ENCODE data around the gene GRIN2D. TPM values are rescaled to one million over a fixed set of nuclear protein-coding genes. Genes with fewer than 3 reads are reported as not detected.

The GRIN2D gene
- total RNA-seq, 1 donor from 2014 or later, result under 0.01 TPM

GRCh38 chr19:48401287-48401686 lies 7.8 kb downstream of the GRIN2D start:
- FAIRE-seq, result no peak
- TF ChIP-seq CTCF (IDR thresholded peaks at IDR 0.05; ENCODE audit: insufficient read depth, low read length, severe bottlenecking), result no peak

GRCh38 chr19:48403606-48404005 lies 10.1 kb downstream of the GRIN2D start:
- TF ChIP-seq CTCF (IDR thresholded peaks at IDR 0.05; ENCODE audit: insufficient read depth, low read length, severe bottlenecking), result no peak
- Histone ChIP-seq H3K27me3 (ENCODE audit: control insufficient read depth, insufficient read depth, low read length) (no peaks in the 10 kb centered on the region), H3K36me3 (ENCODE audit: control insufficient read depth, insufficient read depth, low read length) (no peaks in the 10 kb centered on the region), H3K4me3 (ENCODE audit: low read depth, low read length) (no peak overlapping the region)
- DNase-seq (ENCODE audit: low read depth) (peak; percentile 66), FAIRE-seq (no peak)

More at GRCh38 chr19:48401287-48401686, 7.8 kb downstream of the GRIN2D start:
- Histone ChIP-seq H3K4me3 (ENCODE audit: low read depth, low read length) (no peak overlapping the region), H3K27me3 (ENCODE audit: control insufficient read depth, insufficient read depth, low read length) (no peaks in the 10 kb centered on the region), H3K36me3 (ENCODE audit: control insufficient read depth, insufficient read depth, low read length) (no peaks in the 10 kb centered on the region)
- no peak for DNase-seq (ENCODE audit: low read depth)

GRCh38 chr19:48405010-48405659 lies 11.7 kb downstream of the GRIN2D start:
- no peak overlapping the region for H3K4me3 ChIP-seq (ENCODE audit: low read depth, low read length)
- no peak for TF ChIP-seq CTCF (IDR thresholded peaks at IDR 0.05; ENCODE audit: insufficient read depth, low read length, severe bottlenecking)
- DNase-seq (ENCODE audit: low read depth) (no peak), FAIRE-seq (no peak)
- no peaks in the 10 kb centered on the region for H3K36me3 ChIP-seq (ENCODE audit: control insufficient read depth, insufficient read depth, low read length)
- no peaks in the 10 kb centered on the region for H3K27me3 ChIP-seq (ENCODE audit: control insufficient read depth, insufficient read depth, low read length)

GRCh38 chr19:48405850-48406249 lies 12.4 kb downstream of the GRIN2D start:
- FAIRE-seq (peak; percentile 86), DNase-seq (ENCODE audit: low read depth) (peak; percentile 49)
- Histone ChIP-seq H3K4me3 (ENCODE audit: low read depth, low read length) (no peak overlapping the region), H3K27me3 (ENCODE audit: control insufficient read depth, insufficient read depth, low read length) (no peaks in the 10 kb centered on the region), H3K36me3 (ENCODE audit: control insufficient read depth, insufficient read depth, low read length) (no peaks in the 10 kb centered on the region)
- TF ChIP-seq CTCF (IDR thresholded peaks at IDR 0.05; ENCODE audit: insufficient read depth, low read length, severe bottlenecking), result no peak

- DNase-seq (ENCODE audit: low read depth) (peak; percentile 48), FAIRE-seq (no peak)
- Histone ChIP-seq H3K27me3 (ENCODE audit: control insufficient read depth, insufficient read depth, low read length) (peaks cover 4% of the 10 kb centered on the region), H3K4me3 (ENCODE audit: low read depth, low read length) (no peak overlapping the region), H3K36me3 (ENCODE audit: control insufficient read depth, insufficient read depth, low read length) (no peaks in the 10 kb centered on the region)
- TF ChIP-seq CTCF (IDR thresholded peaks at IDR 0.05; ENCODE audit: insufficient read depth, low read length, severe bottlenecking), result no peak
Measured at GRCh38 chr19:48413879-48414587, 20.6 kb downstream of the GRIN2D start.

Data from bronchial epithelial cell (primary cell).